HepG2 (cell line): ENCODE data around the gene RAB3IP. TPM values are rescaled to one million over a fixed set of nuclear protein-coding genes. Genes with fewer than 3 reads are reported as not detected.

ENCODE experiments used
- ATF2 ChIP-seq: sonication (generic); formaldehyde crosslinking; IDR thresholded peaks from 2 replicates; pipeline ENCODE4 v1.4.0; 2020; ENCODE audit warnings: missing genetic modification reagents
- ATF5 ChIP-seq: sonication (generic); formaldehyde crosslinking; IDR thresholded peaks from 2 replicates; pipeline ENCODE4 v1.4.0; 2020; ENCODE audit warnings: mild to moderate bottlenecking, low read depth, missing genetic modification reagents
- FOXJ3 ChIP-seq: sonication (generic); formaldehyde crosslinking; IDR thresholded peaks from 2 replicates; pipeline ENCODE4 v1.4.0; 2020; ENCODE audit warnings: missing genetic modification reagents, mild to moderate bottlenecking, borderline replicate concordance
- HINFP ChIP-seq: sonication (generic); formaldehyde crosslinking; IDR thresholded peaks from 2 replicates; pipeline ENCODE4 v1.4.0; 2020; ENCODE audit warnings: low read depth, mild to moderate bottlenecking, missing genetic modification reagents
- ISX ChIP-seq: sonication (generic); formaldehyde crosslinking; conservative IDR thresholded peaks from 2 replicates; pipeline ENCODE4 v1.5.0; 2020; ENCODE audit warnings: missing genetic modification reagents
- KLF6 ChIP-seq: IDR thresholded peaks from 2 replicates; pipeline ENCODE4 v1.8.0; 2016; ENCODE audit warnings: missing biosample characterization, missing genetic modification reagents
- MLLT10 ChIP-seq: sonication (generic); formaldehyde crosslinking; IDR thresholded peaks from 2 replicates; pipeline ENCODE4 v1.4.0; 2020; ENCODE audit warnings: missing genetic modification reagents
- NRL ChIP-seq: sonication (generic); formaldehyde crosslinking; IDR thresholded peaks from 2 replicates; pipeline ENCODE4 v1.5.0; 2020; ENCODE audit warnings: missing genetic modification reagents, mild to moderate bottlenecking, moderate library complexity, borderline replicate concordance
- PAWR ChIP-seq: sonication (generic); formaldehyde crosslinking; IDR thresholded peaks from 2 replicates; pipeline ENCODE4 v1.4.0; 2020; ENCODE audit warnings: missing genetic modification reagents, mild to moderate bottlenecking, borderline replicate concordance
- POLR2AphosphoS5 ChIP-seq: IDR thresholded peaks from 2 replicates; pipeline ENCODE4 v1.6.1; 2012; ENCODE audit warnings: low read depth, low read length
- RBAK ChIP-seq: sonication (generic); formaldehyde crosslinking; IDR thresholded peaks from 2 replicates; pipeline ENCODE4 v1.5.1; 2020; ENCODE audit warnings: mild to moderate bottlenecking, missing genetic modification reagents
- SMARCE1 ChIP-seq: fragments of 450-650 bp; IDR thresholded peaks from 2 replicates; pipeline ENCODE4 v1.6.1; 2017; ENCODE audit warnings: borderline replicate concordance
- SOX13 ChIP-seq, 3 experiments: fragments of 450-650 bp in 1 of 3; sonication (generic) in 1 of 3; formaldehyde crosslinking in 1 of 3; IDR thresholded peaks in 2 of 3; conservative IDR thresholded peaks in 1 of 3; 2 replicates each; pipeline versions ENCODE4 v1.5.0 to v1.6.1; 2016 to 2020; ENCODE audit warnings: antibody characterized with exemption in 1 of 3, mild to moderate bottlenecking in 1 of 3, missing compliant biosample characterization in 1 of 3, missing genetic modification reagents in 1 of 3, moderate library complexity in 1 of 3
- ZBTB42 ChIP-seq: sonication (generic); formaldehyde crosslinking; IDR thresholded peaks from 2 replicates; pipeline ENCODE4 v1.5.0; 2020; ENCODE audit warnings: mild to moderate bottlenecking, missing genetic modification reagents
- ZMAT3 ChIP-seq: sonication (generic); formaldehyde crosslinking; conservative IDR thresholded peaks from 2 replicates; pipeline ENCODE4 v1.7.0; 2021; ENCODE audit warnings: missing genetic modification reagents
- ZNF274 ChIP-seq: sonication (generic); formaldehyde crosslinking; IDR thresholded peaks from 2 replicates; pipeline ENCODE4 v1.5.1; 2020; ENCODE audit warnings: mild to moderate bottlenecking, missing genetic modification reagents
- ZNF354B ChIP-seq: sonication (generic); formaldehyde crosslinking; IDR thresholded peaks from 2 replicates; pipeline ENCODE4 v1.8.0; 2022; ENCODE audit warnings: mild to moderate bottlenecking, missing genetic modification reagents
- ZNF367 ChIP-seq: sonication (generic); formaldehyde crosslinking; IDR thresholded peaks from 2 replicates; pipeline ENCODE4 v1.4.0; 2020; ENCODE audit warnings: missing genetic modification reagents, borderline replicate concordance
- ZNF652 ChIP-seq: IDR thresholded peaks from 2 replicates; pipeline ENCODE4 v1.6.1; 2016; ENCODE audit warnings: low read depth, borderline replicate concordance
- ZNF766 ChIP-seq: sonication (generic); formaldehyde crosslinking; IDR thresholded peaks from 2 replicates; pipeline ENCODE4 v1.5.0; 2020; ENCODE audit warnings: missing genetic modification reagents, borderline replicate concordance
- ZXDC ChIP-seq: sonication (generic); formaldehyde crosslinking; IDR thresholded peaks from 2 replicates; pipeline ENCODE4 v1.5.0; 2020; ENCODE audit warnings: mild to moderate bottlenecking, missing genetic modification reagents
- polyA plus RNA-seq, 8 experiments: library from polyadenylated mRNA; depleted of rRNA in 3 of 8; stranded (reverse) in 7 of 8; unstranded in 1 of 8; fragments of >200 nt; fragmentation: Illumina TruSeq in 4 of 8; extraction: Trizol in 4 of 8; gene quantifications; 2 replicates each; pipeline versions ENCODE4 v1.2.1 to v1.2.3, GENCODE V29; 2011 to 2016; ENCODE audit warnings: low read depth in 4 of 8, missing spikeins in 1 of 8, mixed read lengths in 1 of 8; ENCODE audit not compliant: insufficient read depth in 1 of 8
- total RNA-seq, 5 experiments: library from RNA; depleted of rRNA; stranded (reverse); fragments of >200 nt; fragmentation: Illumina TruSeq; extraction: Trizol; gene quantifications; 2 replicates each; pipeline ENCODE4 v1.2.3, GENCODE V29; 2016; ENCODE audit warnings: low read depth in 1 of 5

The RAB3IP gene
- total and polyA plus RNA-seq, 2 of the 13 experiments (the other 11 are each of a cell fraction or from before 2014, with no cell fraction given) = 33.6 to 41.1 TPM

- peak; percentile 87 for TF ChIP-seq ZNF652 (CRISPR knock-in tag)
- TF ChIP-seq ZNF274 (CRISPR knock-in tag) = no peak
- TF ChIP-seq ZNF367 (CRISPR knock-in tag) = no peak
- no peak for TF ChIP-seq MLLT10 (CRISPR knock-in tag)
- no peak for TF ChIP-seq ZMAT3 (CRISPR knock-in tag)
- TF ChIP-seq ATF5 (CRISPR knock-in tag) = no peak
- TF ChIP-seq FOXJ3 (CRISPR knock-in tag) = no peak
- no peak for TF ChIP-seq RBAK (CRISPR knock-in tag)
- 0 out of 2 replicates have a peak, but pooled peaks have one; percentile 19 for TF ChIP-seq PAWR (CRISPR knock-in tag)
- 0 out of 2 replicates have a peak, but pooled peaks have one; percentile 22 for TF ChIP-seq ZBTB42 (CRISPR knock-in tag)
- no peak for TF ChIP-seq ISX
- TF ChIP-seq SOX13 (IDR thresholded peaks at IDR 0.05) = no peak
- peak in 1 of 2 experiments; percentile 81; a peak in 2 of 4 replicates for TF ChIP-seq SOX13 (CRISPR knock-in tag; conservative IDR thresholded peaks at IDR 0.05 in 1 of 2, IDR thresholded peaks at IDR 0.05 in 1 of 2)
- TF ChIP-seq POLR2AphosphoS5 = 0 out of 2 replicates have a peak, but pooled peaks have one; percentile 3
- TF ChIP-seq KLF6 = 0 out of 2 replicates have a peak, but pooled peaks have one; percentile 51
- TF ChIP-seq ZNF354B = no peak
- TF ChIP-seq ZNF766 (CRISPR knock-in tag) = no peak
- TF ChIP-seq SMARCE1 = no peak
- TF ChIP-seq ZXDC = peak; percentile 37; the same call in 1 of the 2 replicates
- peak; percentile 3; the same call in 1 of the 2 replicates for TF ChIP-seq HINFP
- TF ChIP-seq NRL (CRISPR knock-in tag) = no peak
- 0 out of 2 replicates have a peak, but pooled peaks have one; percentile 7 for TF ChIP-seq ATF2 (CRISPR knock-in tag)
Observed at GRCh38 chr12:69739287-69740191, 879 bp downstream of the RAB3IP start (continued).
